Stimulated activated memory B cell treated with anti-CD40 and anti-IgM and Interleukin-4, amounts not matched to agents 10 μg/mL and 1 μg/mL and 100 μg/mL, for 72 hours (primary cell): Measurements from ENCODE around the gene GSTP1.
"Not testable (repeated sequence)": the region's sequence is repeated elsewhere in the genome, so short reads cannot be mapped to it uniquely, and the experiment has no call there.

Experiments used
- ATAC-seq: fragments of 150-1000 bp; cut with Tn5 transposase; 2 replicates; pipeline ENCODE4 v1.10.0; 2021
- H3K27ac Mint-ChIP-seq: one replicate; pipeline ENCODE4 v1.8.0; 2022; ENCODE audit warnings: mild to moderate bottlenecking, mixed read lengths
- H3K27me3 Mint-ChIP-seq: one replicate; pipeline ENCODE4 v1.8.0; 2022; ENCODE audit warnings: mixed read lengths
- H3K36me3 Mint-ChIP-seq: one replicate; pipeline ENCODE4 v1.8.0; 2022; ENCODE audit warnings: mixed read lengths
- H3K4me1 Mint-ChIP-seq: one replicate; pipeline ENCODE4 v1.8.0; 2022; ENCODE audit warnings: mixed read lengths
- H3K4me3 Mint-ChIP-seq: one replicate; pipeline ENCODE4 v1.8.0; 2022; ENCODE audit warnings: mild to moderate bottlenecking, moderate library complexity, mixed read lengths
- H3K9me3 Mint-ChIP-seq: one replicate; pipeline ENCODE4 v1.8.0; 2022; ENCODE audit warnings: mixed read lengths

Gene GSTP1

GRCh38 chr11:67551697-67552096 is 31.9 kb upstream of the GSTP1 start:
- not testable (repeated sequence) for H3K27ac Mint-ChIP-seq, ATAC-seq, H3K4me3 Mint-ChIP-seq, H3K27me3 Mint-ChIP-seq, H3K4me1 Mint-ChIP-seq
- Mint-ChIP-seq H3K9me3 (peaks cover 18% of the 10 kb centered on the region), H3K36me3 (peaks cover 14% of the 10 kb centered on the region)

GRCh38 chr11:67556244-67556643 is 27.4 kb upstream of the GSTP1 start:
- no peak for ATAC-seq
- Mint-ChIP-seq H3K4me3 (no peak overlapping the region), H3K4me1 (peaks cover 19% of the 10 kb centered on the region), H3K36me3 (peaks cover 8% of the 10 kb centered on the region), H3K27me3 (peaks cover 30% of the 10 kb centered on the region), H3K9me3 (peaks cover 9% of the 10 kb centered on the region), H3K27ac (no peak overlapping the region)

- H3K4me3 Mint-ChIP-seq, result peak overlapping the region; percentile 60
These were observed 25.4 kb upstream of the GSTP1 start for GRCh38 chr11:67558084-67558772.

GRCh38 chr11:67561971-67562619 is 21.5 kb upstream of the GSTP1 start:
- ATAC-seq, result peak; percentile 79
- Mint-ChIP-seq H3K36me3 (no peaks in the 10 kb centered on the region), H3K27ac (peak overlapping the region; percentile 36), H3K4me3 (peak overlapping the region; percentile 24), H3K27me3 (peaks cover 42% of the 10 kb centered on the region), H3K4me1 (peaks cover 36% of the 10 kb centered on the region), H3K9me3 (no peaks in the 10 kb centered on the region)

More at GRCh38 chr11:67558084-67558772, 25.4 kb upstream of the GSTP1 start:
- H3K36me3 Mint-ChIP-seq, result no peaks in the 10 kb centered on the region
- H3K9me3 Mint-ChIP-seq, result no peaks in the 10 kb centered on the region
- peaks cover 39% of the 10 kb centered on the region for H3K27me3 Mint-ChIP-seq
- peak overlapping the region; percentile 65 for H3K27ac Mint-ChIP-seq
- H3K4me1 Mint-ChIP-seq, result peaks cover 36% of the 10 kb centered on the region
- ATAC-seq, result peak; percentile 88

- no peak overlapping the region for H3K27ac Mint-ChIP-seq
- no peaks in the 10 kb centered on the region for H3K36me3 Mint-ChIP-seq
These were observed 20.5 kb upstream of the GSTP1 start for GRCh38 chr11:67562963-67563704.

GRCh38 chr11:67563705-67564114 is 19.9 kb upstream of the GSTP1 start:
- not testable (repeated sequence) for H3K27ac Mint-ChIP-seq, H3K4me3 Mint-ChIP-seq, ATAC-seq, H3K36me3 Mint-ChIP-seq, H3K9me3 Mint-ChIP-seq
- H3K4me1 Mint-ChIP-seq, result peaks cover 26% of the 10 kb centered on the region
- peaks cover 39% of the 10 kb centered on the region for H3K27me3 Mint-ChIP-seq

More at GRCh38 chr11:67562963-67563704, 20.5 kb upstream of the GSTP1 start:
- H3K27me3 Mint-ChIP-seq, result peaks cover 45% of the 10 kb centered on the region
- H3K4me3 Mint-ChIP-seq, result no peak overlapping the region
- peaks cover 31% of the 10 kb centered on the region for H3K4me1 Mint-ChIP-seq
- H3K9me3 Mint-ChIP-seq, result no peaks in the 10 kb centered on the region
- no peak for ATAC-seq

GRCh38 chr11:67564230-67564629 is 19.4 kb upstream of the GSTP1 start:
- Mint-ChIP-seq H3K4me3 (no peak overlapping the region), H3K27me3 (peaks cover 34% of the 10 kb centered on the region), H3K27ac (no peak overlapping the region), H3K36me3 (no peaks in the 10 kb centered on the region), H3K4me1 (peaks cover 20% of the 10 kb centered on the region), H3K9me3 (no peaks in the 10 kb centered on the region)
- no peak for ATAC-seq

- Mint-ChIP-seq H3K4me3 (no peak overlapping the region), H3K4me1 (peaks cover 14% of the 10 kb centered on the region), H3K27ac (no peak overlapping the region), H3K9me3 (no peaks in the 10 kb centered on the region), H3K27me3 (peaks cover 39% of the 10 kb centered on the region), H3K36me3 (no peaks in the 10 kb centered on the region)
- ATAC-seq, result no peak
These were observed 12.2 kb upstream of the GSTP1 start for GRCh38 chr11:67571443-67571842.

- Mint-ChIP-seq H3K27ac (no peak overlapping the region), H3K27me3 (peaks cover 45% of the 10 kb centered on the region), H3K4me3 (no peak overlapping the region)
These were observed 11.3 kb upstream of the GSTP1 start for GRCh38 chr11:67572305-67572704.

GRCh38 chr11:67572747-67573419 is 10.7 kb upstream of the GSTP1 start:
- no peaks in the 10 kb centered on the region for H3K9me3 Mint-ChIP-seq
- peaks cover 45% of the 10 kb centered on the region for H3K27me3 Mint-ChIP-seq
- H3K27ac Mint-ChIP-seq, result no peak overlapping the region
- H3K4me3 Mint-ChIP-seq, result peak overlapping the region; percentile 36
- H3K36me3 Mint-ChIP-seq, result no peaks in the 10 kb centered on the region
- peaks cover 14% of the 10 kb centered on the region for H3K4me1 Mint-ChIP-seq
- ATAC-seq, result no peak

More at GRCh38 chr11:67572305-67572704, 11.3 kb upstream of the GSTP1 start:
- no peaks in the 10 kb centered on the region for H3K36me3 Mint-ChIP-seq
- ATAC-seq, result no peak
- peaks cover 14% of the 10 kb centered on the region for H3K4me1 Mint-ChIP-seq
- H3K9me3 Mint-ChIP-seq, result no peaks in the 10 kb centered on the region

- no peaks in the 10 kb centered on the region for H3K36me3 Mint-ChIP-seq
- ATAC-seq, result no peak
- H3K27me3 Mint-ChIP-seq, result peaks cover 52% of the 10 kb centered on the region
- H3K4me3 Mint-ChIP-seq, result no peak overlapping the region
- H3K9me3 Mint-ChIP-seq, result no peaks in the 10 kb centered on the region
- H3K4me1 Mint-ChIP-seq, result peaks cover 24% of the 10 kb centered on the region
- H3K27ac Mint-ChIP-seq, result no peak overlapping the region
These were observed 8.7 kb upstream of the GSTP1 start for GRCh38 chr11:67574938-67575337.

GRCh38 chr11:67576735-67577475 is 6.7 kb upstream of the GSTP1 start:
- no peaks in the 10 kb centered on the region for H3K36me3 Mint-ChIP-seq
- H3K27me3 Mint-ChIP-seq, result peaks cover 61% of the 10 kb centered on the region
- H3K9me3 Mint-ChIP-seq, result no peaks in the 10 kb centered on the region
- peaks cover 32% of the 10 kb centered on the region for H3K4me1 Mint-ChIP-seq
- no peak overlapping the region for H3K27ac Mint-ChIP-seq
- H3K4me3 Mint-ChIP-seq, result no peak overlapping the region
- ATAC-seq, result no peak

- Mint-ChIP-seq H3K36me3 (no peaks in the 10 kb centered on the region), H3K4me3 (no peak overlapping the region), H3K27me3 (peaks cover 58% of the 10 kb centered on the region), H3K9me3 (no peaks in the 10 kb centered on the region), H3K27ac (no peak overlapping the region), H3K4me1 (peaks cover 34% of the 10 kb centered on the region)
- ATAC-seq, result no peak
These were observed 5.7 kb upstream of the GSTP1 start for GRCh38 chr11:67577951-67578350.

GRCh38 chr11:67581469-67581868 is 2.1 kb upstream of the GSTP1 start:
- ATAC-seq, result no peak
- peaks cover 57% of the 10 kb centered on the region for H3K4me1 Mint-ChIP-seq
- H3K27ac Mint-ChIP-seq, result no peak overlapping the region
- no peak overlapping the region for H3K4me3 Mint-ChIP-seq
- peaks cover 29% of the 10 kb centered on the region for H3K27me3 Mint-ChIP-seq
- no peaks in the 10 kb centered on the region for H3K9me3 Mint-ChIP-seq
- peaks cover 19% of the 10 kb centered on the region for H3K36me3 Mint-ChIP-seq
